ENCODE results near the gene RBBP4.

The RBBP4 gene

DNA sequence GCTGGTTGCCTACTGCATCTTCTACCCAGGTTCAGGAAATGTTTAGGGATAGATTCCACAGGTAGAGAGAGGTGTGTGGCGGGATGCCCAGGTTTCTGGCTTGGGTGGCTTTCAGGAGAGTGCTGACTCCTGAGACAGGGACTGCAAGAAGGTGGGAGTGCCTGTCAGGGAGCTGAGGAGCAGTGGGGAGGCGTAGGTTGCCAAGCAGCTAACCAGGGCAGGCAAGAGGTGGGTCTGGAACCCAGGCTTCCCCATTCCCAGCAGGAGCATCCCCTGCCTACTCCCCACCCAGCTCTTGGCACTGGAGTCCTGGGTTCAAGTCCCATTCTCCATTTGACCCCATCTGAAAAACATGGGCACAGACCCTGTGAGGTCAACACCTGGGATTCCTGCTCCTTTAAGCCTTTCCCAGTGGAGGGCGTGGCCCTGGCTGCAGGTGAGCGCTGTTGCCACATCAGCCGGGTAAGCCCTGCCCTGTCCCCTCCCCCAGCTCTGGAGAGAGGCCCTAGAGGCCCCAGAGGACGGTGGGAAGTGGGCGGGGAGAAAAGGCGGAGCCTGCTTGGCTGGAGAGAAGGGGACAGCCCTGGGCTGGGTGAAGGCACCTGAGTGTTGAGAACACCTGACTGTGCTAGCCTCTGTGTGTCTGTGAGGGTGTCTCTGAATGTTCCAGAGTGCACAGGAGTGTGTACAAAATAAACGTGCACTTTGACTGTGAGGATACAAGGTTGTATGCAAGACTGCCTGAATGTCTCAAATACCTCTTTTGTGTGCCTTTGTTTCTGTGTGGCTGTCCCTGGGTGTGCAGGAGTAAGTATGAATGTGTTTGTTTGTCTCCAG lies 65.5 kb downstream of the RBBP4 start:
- H3K4me3 ChIP-seq (ENCODE audit: low read depth, low read length), result peak overlapping the region; percentile 48
- TF ChIP-seq, protein P1, sequence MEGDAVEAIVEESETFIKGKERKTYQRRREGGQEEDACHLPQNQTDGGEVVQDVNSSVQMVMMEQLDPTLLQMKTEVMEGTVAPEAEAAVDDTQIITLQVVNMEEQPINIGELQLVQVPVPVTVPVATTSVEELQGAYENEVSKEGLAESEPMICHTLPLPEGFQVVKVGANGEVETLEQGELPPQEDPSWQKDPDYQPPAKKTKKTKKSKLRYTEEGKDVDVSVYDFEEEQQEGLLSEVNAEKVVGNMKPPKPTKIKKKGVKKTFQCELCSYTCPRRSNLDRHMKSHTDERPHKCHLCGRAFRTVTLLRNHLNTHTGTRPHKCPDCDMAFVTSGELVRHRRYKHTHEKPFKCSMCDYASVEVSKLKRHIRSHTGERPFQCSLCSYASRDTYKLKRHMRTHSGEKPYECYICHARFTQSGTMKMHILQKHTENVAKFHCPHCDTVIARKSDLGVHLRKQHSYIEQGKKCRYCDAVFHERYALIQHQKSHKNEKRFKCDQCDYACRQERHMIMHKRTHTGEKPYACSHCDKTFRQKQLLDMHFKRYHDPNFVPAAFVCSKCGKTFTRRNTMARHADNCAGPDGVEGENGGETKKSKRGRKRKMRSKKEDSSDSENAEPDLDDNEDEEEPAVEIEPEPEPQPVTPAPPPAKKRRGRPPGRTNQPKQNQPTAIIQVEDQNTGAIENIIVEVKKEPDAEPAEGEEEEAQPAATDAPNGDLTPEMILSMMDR (IDR thresholded peaks at IDR 0.05; ENCODE audit: control insufficient read depth, extremely low read depth, insufficient read depth), result no peak
- DNase-seq (ENCODE audit: low read depth), result peak; percentile 94

DNA sequence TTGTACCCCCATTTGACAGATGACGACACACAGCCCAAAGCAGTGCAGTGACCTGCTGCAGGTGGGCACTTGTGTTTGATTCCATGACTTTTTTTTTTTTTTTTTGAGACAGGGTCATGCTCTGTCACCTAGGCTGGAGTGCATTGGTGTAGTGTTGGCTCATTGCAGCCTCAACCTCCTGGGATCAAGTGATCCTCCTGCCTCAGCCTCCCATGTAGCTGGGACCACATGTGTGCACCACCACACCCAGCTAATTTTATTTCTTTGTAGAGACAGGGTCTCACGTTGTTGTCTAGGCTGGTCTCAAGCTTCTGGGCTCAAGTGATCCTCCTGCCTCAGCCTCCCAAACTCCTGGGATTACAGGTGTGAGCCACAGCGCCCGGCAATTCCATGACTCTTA lies 66.5 kb downstream of the RBBP4 start:
- DNase-seq (ENCODE audit: low read depth), result no peak
- TF ChIP-seq, protein P1 (IDR thresholded peaks at IDR 0.05; ENCODE audit: control insufficient read depth, extremely low read depth, insufficient read depth), result no peak
- no peak overlapping the region; the same call in 1 of the 2 replicates for H3K4me3 ChIP-seq (ENCODE audit: low read depth, low read length)

- H3K4me3 ChIP-seq (ENCODE audit: low read depth, low read length), result no peak overlapping the region
- TF ChIP-seq, protein P1 (IDR thresholded peaks at IDR 0.05; ENCODE audit: control insufficient read depth, extremely low read depth, insufficient read depth), result no peak
- no peak for DNase-seq (ENCODE audit: low read depth)
These were observed 67.0 kb downstream of the RBBP4 start for GRCh38 chr1:32718036-32718435.

DNA sequence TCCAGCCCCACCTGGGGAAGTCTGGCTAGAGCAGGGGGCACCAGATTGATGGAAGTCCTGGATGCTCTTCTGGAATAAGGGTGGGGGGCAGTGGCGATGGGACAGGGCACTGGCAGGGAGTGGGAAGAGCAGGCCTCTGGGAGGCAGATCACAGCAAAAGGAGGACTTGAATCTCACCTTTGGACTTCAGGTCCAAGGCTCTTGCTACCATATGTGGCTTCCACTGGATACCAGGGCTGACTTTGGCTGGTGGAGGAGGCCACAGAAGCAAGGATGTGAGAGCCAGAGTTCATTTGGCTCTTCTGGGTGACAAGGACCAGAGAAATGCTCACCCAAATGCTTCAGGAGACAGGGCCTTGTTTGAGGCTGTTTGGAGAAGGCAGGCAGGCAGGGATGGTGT lies 67.5 kb downstream of the RBBP4 start:
- no peak overlapping the region for H3K4me3 ChIP-seq (ENCODE audit: low read depth, low read length)
- no peak for DNase-seq (ENCODE audit: low read depth)
- TF ChIP-seq, protein P1 (IDR thresholded peaks at IDR 0.05; ENCODE audit: control insufficient read depth, extremely low read depth, insufficient read depth), result no peak

DNA sequence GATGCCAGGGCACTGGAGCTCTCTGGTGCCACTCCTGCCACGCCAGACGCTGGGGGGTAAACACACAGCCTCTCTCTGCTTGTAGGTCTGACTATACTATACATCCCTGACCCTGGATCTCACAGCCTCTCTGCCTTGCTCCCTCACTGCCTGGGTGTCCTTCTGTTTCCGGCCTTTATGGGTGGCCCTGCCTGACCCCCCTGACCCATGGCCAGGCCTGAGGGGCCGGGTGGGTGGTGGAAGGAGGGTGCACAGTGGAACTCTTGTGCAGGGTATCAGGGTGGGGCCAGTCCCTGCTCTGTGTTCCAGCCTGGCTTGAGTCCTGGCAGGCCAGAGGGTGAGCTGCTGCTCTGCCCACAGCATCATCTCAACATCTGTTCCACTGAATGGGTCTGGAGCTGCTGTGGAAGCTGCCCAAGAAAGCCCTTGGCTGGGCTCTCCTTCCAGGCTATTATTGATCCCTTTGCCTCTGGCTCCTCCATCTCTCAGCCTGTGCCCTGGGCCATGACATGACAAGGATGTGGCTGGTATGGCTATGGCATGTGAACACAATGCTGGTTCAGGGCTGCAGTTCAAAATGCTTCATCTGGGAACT lies 68.8 kb downstream of the RBBP4 start:
- TF ChIP-seq, protein P1 (IDR thresholded peaks at IDR 0.05; ENCODE audit: control insufficient read depth, extremely low read depth, insufficient read depth), result no peak
- H3K4me3 ChIP-seq (ENCODE audit: low read depth, low read length), result no peak overlapping the region
- no peak for DNase-seq (ENCODE audit: low read depth)

GRCh38 chr1:32724678-32725614 lies 73.9 kb downstream of the RBBP4 start:
- DNase-seq (ENCODE audit: low read depth), result no peak
- TF ChIP-seq, protein P1 (IDR thresholded peaks at IDR 0.05; ENCODE audit: control insufficient read depth, extremely low read depth, insufficient read depth), result no peak
- no peak overlapping the region for H3K4me3 ChIP-seq (ENCODE audit: low read depth, low read length)
